EH (cell line): Measurements from ENCODE around the gene PHKB.
"Not testable (repeated sequence)": the region's sequence is repeated elsewhere in the genome, so short reads cannot be mapped to it uniquely, and the experiment has no call there.

ENCODE experiments used
- DNase-seq: peaks from one replicate; pipeline ENCODE4 v3.0.0-alpha.2; 2015; ENCODE audit warnings: low read depth

Gene PHKB

DNA sequence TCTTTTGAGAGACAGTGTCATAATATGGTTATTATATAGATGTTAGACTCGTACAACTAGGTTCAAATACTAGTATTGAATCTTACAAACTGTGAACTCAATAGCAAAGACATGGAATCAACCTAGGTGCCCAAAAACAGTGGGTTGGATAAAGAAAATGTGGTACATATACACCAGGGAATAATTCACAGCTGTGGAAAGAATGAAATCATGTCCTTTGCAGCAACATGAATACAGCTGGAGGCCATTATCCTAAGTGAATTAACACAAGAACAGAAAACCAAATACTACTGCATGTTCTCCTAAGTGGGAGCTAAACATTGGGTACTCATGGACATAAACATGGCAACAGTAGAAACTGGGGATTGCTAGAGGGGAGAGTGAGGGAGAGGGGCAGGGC is 8.1 kb downstream of the PHKB start:
- no peak for DNase-seq

DNA sequence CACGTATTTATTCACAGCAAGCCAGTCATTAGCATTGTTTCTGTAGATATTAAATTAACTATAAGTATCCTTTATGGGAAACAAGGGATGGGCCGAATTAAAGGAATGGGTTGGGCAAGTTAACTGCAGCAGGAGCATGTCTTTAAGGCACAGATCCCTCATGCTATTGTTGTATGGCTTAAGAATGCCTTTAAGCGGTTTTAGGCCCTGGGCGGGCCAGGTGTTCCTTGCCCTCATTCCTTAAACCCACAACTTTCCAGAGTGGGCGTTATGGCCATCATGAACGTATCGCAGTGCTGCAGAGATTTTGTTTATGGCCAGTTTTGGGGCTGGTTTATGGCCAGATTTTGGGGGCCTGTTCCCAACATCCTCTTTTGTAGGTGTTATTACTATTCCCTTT is 9.1 kb downstream of the PHKB start:
- DNase-seq = no peak

DNA sequence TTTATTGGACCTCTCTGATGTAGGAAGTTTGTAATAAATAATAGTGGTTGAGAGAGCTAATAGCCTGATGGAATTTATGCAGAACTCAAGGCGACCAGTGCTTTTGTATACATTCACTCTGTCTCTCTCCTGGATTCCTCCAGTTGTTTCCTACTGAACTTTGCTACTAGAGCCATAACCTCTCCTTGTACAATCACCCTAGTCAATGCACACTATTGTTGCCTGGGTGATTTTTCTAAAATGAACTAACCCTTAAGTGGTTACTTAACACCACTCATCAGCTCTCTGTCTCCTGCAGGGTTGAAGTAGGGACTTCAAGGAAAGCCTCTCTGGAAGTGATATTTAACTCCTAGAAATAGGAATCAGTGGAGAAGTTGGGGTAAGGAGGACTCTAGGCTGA is 9.7 kb downstream of the PHKB start:
- DNase-seq = no peak

DNA sequence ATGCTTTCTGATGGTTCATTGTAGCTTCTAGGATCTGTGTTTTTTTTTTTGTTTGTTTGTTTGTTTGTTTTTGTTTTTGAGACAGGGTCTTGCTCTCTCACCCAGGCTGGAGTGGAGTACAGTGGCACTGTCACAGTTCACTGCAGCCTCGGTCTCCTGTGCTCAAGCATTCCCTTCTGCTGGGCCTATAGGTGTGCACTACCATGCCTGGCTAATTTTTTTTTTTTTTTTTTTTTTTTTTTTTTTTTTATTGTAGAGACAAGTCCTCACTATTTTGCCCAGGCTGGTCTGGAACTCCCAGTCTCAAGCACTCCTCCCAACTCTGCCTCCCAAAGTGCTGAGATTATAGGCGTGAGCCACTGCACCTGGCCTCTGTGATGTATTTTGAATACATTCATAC is 11.9 kb downstream of the PHKB start:
- DNase-seq = not testable (repeated sequence)

DNA sequence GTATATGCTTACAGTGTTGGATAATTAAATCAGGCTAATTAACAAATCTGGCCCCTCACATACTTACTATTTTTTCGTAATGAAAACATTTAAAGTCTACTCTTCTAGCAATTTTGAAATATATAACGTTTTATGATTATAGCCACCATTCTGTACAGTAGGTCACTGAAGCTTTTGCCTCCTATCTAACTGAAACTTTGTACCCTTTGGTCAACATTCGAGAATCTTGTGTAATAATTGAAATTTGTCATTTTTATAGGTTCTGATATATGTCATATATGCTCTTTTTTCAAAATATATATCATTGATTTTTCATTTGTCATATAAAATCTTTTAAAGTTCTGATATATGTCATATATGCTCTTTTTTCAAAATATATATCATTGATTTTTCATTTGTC is 12.7 kb downstream of the PHKB start:
- no peak for DNase-seq

DNA sequence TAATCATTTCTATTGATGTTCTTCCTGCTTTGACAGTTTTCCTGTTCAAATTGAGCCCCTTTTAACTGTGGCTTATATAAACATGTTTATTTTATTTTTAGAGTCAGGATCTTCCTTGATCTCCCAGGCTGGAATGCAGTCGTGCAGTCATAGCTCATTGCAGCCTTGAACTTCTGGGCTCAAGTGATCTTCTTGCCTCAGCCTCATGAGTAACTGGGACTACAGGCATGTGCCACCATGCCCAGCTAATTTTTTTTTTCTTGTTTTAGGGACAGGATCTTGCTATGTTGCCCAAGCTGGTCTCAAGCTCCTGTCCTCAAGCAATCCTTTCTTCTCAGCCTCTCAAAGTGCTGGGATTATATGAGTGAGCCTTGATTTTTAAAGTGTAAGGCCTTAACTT is 14.7 kb downstream of the PHKB start:
- peak; percentile 74 for DNase-seq

DNA sequence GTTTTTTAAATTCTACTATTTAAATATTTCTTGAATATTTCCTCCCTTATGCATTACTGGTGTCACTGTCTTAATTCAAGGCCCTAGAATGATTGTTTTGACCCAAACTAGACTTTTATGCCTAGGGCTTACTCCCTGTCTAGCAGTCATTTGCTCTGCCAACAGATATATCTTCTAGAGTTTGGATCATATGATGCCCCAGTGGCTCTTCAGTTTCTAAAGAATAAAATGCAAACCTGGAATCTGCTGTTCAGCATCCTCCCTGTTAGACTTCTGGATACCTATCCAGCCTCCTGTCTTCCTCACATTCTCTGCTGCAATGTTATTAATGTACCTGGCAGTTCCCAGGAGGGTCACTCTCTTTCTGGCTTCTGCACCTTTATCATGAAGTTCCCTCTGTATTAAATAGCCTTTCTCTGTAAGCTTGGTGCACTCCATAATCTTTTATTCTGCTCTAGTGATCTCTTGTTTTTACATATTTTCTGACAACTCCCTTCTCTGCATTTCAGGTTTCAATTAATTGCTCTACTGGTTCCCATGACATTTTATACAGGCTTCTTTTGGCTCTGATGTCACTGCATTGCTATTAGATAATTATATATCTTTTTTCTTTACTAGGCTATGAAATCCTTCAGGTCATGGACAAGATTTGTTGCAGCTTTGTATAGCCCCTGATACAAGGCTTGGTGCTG is 15.7 kb downstream of the PHKB start:
- no peak for DNase-seq

DNA sequence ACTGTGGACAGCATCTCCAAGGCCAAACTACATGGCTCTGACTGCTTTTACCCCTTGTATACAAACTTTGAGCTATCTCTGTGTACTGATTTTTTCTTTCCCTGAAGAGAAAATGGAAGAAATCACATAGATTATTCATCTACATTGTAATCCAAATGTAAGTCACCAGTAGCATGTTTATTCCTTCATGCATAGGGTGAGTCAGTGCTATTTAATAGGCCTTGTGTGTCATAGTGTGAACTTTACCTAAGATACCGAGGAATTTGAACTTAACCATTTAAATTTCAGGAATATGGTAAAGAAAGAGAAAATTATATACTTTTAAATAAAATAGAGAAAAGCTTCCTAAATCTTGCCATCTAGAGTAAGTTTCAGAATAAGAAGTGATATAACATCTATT is 16.5 kb downstream of the PHKB start:
- peak; percentile 47 for DNase-seq

DNA sequence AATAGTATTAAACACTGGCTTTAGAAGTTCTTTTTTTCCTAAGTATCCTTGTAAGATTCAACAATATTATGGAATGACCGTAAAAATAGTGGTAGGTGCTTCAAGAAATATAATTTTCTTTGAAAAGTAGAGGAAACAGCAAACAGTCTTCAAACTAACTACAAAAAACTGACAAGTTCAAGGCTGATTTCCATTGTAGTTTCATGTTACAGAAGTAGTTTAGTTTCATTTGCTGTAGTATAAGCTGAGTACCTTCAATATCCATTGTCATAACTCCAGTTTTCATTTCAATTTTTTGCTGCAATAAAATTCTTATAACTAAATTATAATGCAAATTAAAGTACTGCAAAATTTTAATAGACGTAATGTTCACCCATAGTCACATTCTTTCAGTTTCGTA is 19.3 kb downstream of the PHKB start:
- no peak for DNase-seq

DNA sequence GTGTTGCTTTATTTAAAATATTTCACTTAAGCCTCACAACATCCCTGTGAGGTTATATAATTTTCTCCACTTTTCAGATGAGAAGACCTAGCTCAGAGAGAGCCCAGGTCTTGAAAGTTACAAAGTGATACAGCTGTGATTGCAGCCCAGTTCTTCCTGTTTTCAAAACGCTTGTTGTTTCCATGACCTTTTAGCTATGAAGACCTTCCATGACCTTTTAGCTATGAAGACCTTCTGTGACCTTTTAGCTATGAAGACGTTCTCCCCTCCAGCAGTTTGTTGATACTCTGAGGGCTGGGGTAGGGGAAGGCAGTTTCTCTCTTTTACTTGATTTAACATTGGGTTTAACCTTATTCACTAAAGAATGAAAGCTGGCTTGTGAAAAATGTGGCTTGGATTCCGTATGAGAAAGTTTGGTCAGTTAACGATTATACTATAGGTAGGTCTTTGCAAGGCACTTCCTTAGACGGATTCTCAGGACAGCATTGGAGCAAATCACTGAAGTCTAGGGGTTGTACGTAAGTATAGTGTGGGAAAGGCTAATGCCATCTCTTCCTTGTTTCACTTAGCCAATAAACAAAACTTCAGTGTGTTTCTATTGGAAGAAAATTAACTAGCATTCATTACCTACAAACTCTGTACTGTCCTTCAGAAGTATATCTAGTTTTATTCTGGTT is 20.7 kb downstream of the PHKB start:
- no peak for DNase-seq

DNA sequence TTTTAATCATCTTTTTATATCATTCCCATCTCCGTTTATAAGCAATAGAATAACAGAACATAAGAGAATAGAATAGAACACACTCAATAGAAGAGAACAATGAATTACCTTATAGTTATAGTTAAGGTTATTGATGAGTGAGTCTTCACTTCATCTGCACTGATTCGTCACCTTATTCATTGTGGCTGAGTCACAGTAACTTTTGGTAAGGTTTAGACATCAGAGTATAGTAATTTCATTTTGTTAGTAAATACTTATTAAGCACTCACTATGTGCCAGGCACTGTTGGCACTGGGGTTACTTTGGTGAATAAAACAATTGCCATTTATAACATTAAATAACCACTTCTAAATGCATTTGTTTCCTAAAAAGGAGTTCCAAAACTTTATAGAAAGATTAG is 22.5 kb downstream of the PHKB start:
- DNase-seq = no peak

DNA sequence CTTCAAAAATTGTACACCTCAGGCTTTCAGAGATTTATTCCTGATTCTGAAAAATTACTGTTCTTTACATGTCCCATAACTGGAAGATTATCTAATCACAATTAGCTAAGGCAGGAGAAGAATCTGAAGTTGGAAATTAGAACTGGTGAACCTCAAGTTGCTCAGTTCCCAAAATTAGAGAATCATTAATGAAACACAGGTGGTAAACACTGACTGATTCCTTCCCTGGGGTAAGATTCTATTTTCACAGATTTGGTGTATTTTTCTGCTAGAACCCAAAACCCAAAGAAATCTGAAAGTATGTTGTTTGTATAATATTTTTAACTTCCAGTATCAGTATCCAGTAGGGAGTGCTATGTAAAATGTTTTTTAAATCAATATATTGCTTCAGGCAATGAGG is 25.7 kb downstream of the PHKB start:
- DNase-seq = no peak

DNA sequence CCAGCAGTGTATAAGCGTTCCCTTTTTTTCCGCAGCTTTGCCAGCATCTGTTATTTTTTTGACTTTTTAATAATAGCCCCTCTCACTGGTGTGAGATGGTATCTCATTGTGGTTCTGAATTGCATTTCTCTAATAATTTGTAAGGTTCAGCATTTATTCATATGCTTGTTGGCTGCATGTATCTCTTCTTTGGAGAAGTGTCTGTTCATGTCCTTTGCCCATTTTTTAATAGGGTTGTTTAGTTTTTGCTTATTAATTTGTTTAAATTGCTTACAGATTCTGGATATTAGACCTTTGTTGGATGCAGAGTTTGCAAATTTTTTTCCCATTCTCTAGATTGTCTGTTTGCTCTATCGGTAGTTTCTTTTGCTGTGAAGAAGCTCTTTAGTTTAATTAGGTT is 26.9 kb downstream of the PHKB start:
- DNase-seq = no peak

DNA sequence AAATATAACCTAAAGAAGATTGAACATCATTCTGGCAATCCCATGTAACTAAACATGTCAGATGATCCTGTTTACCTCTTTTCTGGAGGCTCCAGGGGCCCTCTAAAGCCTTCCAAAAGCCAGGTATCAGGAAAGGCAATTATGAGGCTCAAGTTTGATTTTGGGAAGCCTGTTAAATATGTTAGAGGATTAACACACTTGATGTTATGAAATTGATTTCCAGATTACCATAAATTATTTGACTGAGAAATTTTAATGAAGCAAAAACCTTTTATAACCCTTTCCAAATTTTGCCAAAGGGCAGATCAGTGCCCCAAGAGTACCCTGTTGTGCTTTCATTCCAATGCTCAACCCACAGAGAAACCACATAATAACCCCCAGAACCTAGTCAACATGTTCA is 29.3 kb downstream of the PHKB start:
- DNase-seq = no peak

DNA sequence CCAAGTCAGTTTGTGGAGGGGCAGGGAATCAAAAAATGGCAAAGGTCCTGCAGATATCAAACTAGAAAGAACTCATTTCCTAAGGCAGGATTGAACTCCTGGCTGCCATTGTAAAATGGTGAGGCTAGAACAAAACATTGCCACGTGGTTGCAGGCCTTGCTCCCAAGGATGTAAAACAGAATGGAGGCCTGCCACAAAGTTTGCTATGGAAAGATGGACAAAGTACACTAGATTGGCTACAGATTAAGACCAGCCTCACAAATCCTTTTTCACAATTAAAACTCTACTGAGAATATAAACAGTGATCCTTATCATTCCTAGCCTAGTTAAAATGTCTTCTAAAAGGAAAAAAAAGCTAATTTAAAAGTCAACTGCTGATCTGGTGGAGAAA is 30.9 kb downstream of the PHKB start:
- no peak for DNase-seq

DNA sequence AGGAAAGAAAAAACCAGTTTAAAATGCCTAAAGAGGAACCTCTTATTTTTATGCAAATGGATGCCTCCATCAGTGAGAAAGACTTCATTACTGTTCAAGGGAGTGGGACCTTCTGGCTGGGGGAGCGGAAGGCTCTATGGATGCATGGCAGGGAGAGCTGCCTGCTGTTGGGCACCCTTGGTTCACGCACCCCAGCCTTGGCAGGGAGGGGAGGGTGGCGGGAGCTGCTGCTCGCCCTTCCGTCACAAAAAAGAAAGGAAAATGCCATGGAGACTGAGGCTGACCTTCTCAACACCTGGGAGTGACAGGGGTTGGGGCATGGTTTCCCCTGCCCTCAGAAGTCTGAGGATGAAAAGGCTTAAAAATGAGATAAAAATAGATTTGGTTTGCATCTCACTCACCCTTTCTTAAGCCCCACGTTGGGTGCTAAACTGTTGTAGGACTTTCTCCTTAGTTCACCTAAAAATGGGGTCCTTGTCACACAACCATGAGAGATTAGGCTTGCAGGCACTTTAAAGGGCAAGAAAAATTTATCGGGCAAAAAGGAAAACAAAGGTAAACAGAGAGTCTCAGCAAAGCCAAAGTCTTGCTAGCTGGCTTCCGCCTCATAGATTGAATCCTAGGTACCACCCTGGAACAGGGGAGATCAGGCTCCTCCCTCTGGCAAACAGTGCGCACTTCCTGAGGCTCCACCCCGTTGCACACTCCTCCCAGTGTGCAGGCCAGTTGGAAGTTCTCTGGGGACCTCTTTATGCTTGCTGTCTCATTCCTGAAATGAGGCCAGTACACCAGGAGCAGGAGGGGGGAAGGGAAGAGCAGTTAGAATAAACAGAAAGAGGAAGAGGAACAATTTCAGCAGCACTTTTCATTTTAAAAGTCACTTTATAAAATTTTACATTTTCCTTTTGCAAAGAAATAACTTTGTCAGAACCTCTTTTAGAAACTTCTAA is 31.6 kb downstream of the PHKB start:
- DNase-seq = peak; percentile 43

DNA sequence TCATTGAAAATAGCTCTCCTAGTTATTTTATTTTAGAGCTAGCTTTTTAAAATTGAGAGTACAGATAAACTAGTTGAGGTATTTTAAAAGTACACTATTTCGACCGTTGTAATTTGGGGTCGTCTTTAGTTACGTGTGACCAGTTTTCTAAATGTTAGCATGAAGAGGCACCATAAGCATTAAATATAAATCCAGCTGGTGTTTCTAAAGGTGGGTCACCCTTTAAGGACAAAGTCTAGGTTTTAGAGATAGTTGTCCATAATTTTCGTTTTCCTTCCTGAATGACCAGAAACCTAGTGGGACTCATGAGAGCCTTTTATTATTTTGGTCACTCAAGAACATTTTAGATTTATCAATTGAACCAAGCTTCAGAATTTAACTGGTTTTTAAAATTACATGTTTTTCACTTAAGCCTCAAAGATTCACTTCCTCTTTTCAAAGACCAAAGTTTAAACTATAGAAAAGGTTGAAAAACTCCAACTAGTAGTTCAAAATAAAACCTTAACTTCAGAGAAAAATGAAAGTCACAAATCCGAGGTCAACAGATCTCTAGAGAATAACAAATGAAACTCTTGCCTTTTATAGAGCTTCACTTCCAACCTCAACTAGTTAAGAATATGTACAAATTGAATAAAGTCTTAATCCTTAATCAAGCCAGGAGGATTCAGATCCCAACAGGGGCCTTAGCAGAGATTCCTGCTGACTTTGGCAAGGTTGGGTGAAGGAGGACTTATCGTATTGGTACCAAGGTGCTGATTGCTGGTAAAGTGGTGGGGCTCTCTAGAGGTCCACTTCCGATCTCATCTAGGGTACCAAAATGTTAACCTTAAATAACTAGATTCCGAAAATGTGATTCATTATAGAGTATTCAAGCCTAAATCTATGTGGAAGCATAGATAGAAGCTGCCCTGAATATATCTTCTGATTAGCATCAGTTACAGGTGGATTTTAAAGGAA is 32.5 kb downstream of the PHKB start:
- no peak for DNase-seq

DNA sequence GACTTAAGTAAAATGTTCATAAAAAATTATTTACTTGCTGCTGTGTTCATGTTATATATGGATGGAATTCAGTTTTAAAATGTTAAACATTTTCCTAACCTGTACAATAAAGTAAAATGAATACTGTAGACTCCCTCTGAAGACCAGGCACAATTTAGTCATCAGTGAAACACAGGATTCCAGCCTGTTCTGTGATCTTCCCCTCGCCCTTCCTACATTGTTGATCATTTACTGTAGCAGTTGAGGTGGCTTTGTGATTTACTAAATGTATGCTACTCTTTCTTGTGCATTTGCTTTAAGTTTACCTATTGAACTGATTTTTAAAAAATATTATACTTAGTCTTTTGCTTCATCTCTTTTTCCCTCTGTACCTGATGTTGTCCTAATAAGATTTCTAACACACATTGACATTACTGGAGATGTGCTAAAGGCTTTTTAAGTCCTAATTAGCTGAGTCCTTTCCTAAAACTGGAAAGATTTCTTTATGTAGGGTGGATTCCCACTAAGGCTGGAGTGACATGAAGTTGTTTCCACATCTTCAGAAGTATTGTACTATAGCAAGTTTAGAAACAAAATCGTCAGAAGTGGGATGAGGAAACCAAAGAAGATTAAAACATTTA is 38.1 kb downstream of the PHKB start:
- no peak for DNase-seq

DNA sequence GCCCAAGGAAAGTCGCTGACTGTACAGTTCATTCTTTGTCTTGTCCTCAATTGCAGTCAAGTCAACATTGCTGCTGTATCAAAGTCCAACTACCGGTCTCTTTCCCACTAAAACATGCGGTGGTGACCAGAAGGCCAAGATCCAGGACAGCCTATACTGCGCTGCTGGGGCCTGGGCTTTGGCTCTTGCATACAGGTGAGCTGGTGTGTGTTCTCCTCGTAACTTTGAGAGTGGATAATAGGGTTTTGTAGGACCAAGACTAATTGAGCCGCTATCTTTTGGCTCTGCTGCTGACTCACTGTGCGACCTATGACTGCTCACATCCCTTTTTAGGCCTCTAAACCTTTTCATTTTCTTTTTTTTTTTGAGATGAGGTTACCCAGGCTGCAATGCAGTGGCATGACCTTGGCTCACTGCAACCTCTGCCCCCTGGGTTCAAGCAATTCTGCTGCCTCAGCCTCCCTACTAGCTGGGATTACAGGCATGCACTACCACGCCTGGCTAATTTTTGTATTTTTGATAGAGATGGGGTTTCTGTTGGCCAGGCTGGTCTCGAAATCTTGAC is 38.7 kb downstream of the PHKB start:
- no peak for DNase-seq

DNA sequence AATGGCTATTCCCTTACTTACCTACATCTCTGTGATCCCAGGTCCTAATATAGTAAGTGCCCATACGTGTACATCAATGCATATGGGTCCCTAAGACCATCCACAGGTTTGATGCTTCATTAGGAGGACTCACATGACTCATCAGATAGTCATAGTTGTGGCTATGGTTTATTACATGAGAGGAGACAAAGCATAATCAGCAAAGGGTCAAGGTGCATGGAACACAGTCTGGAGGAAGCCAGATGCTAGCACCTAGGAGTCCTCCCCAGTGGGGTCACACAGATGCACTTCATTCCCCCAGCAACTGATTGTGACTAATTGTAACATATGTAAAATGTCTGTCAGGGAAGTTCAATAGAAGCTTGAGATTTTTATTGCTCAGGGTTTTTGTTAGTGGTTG is 42.8 kb downstream of the PHKB start:
- DNase-seq = peak; percentile 25

DNA sequence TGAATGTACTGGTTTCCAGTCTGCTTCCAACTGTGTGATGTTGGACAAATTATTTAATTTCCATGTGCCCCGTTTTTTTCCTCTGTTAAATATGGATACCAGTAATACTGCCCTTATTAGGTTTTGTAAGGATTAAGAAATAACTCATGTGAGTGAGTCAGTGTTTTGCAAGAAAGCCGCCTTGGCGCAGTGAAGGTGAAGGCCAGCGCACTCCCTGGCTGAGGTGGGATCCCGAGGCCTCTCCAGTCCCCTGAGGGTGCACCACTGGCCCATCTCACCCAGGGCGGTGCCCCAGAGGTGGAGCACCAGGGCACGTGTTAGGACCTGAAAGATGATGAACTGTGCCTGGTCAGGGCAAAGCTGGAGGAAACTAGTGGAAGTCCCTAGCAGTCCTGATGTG is 43.5 kb downstream of the PHKB start:
- DNase-seq = no peak
